WTC11 (cell line): ENCODE data around the gene KXD1.

Experiments
- CBFB ChIP-seq: sonication (generic); formaldehyde crosslinking; IDR thresholded peaks from 2 replicates; pipeline ENCODE4 v1.8.1; 2022; ENCODE audit warnings: mild to moderate bottlenecking, low read depth, missing genetic modification reagents
- CREM ChIP-seq: sonication (generic); formaldehyde crosslinking; IDR thresholded peaks from 2 replicates; pipeline ENCODE4 v1.8.1; 2022; ENCODE audit warnings: mild to moderate bottlenecking, missing genetic modification reagents, moderate library complexity
- MAX ChIP-seq: sonication (generic); formaldehyde crosslinking; IDR thresholded peaks from 2 replicates; pipeline ENCODE4 v1.8.0; 2022; ENCODE audit warnings: mild to moderate bottlenecking, missing genetic modification reagents
- NFATC4 ChIP-seq: fragments of 250-450 bp; sonication (Bioruptor Pico); IDR thresholded peaks from 2 replicates; pipeline ENCODE4 v1.9.0; 2021; ENCODE audit warnings: mild to moderate bottlenecking
- NFYB ChIP-seq: sonication (generic); formaldehyde crosslinking; conservative IDR thresholded peaks from 2 replicates; pipeline ENCODE4 v1.8.0; 2022; ENCODE audit warnings: low read depth, missing genetic modification reagents
- NR1H2 ChIP-seq: sonication (generic); formaldehyde crosslinking; IDR thresholded peaks from 2 replicates; pipeline ENCODE4 v1.9.0; 2021; ENCODE audit warnings: mild to moderate bottlenecking, moderate library complexity, missing genetic modification reagents
- NR3C1 ChIP-seq: sonication (generic); formaldehyde crosslinking; conservative IDR thresholded peaks from 2 replicates; pipeline ENCODE4 v1.8.1; 2023; ENCODE audit warnings: low read depth, mild to moderate bottlenecking, missing genetic modification reagents
- ZNF232 ChIP-seq: sonication (generic); formaldehyde crosslinking; IDR thresholded peaks from 2 replicates; pipeline ENCODE4 v1.8.0; 2022; ENCODE audit warnings: mild to moderate bottlenecking, missing genetic modification reagents
- ZNF281 ChIP-seq: sonication (generic); formaldehyde crosslinking; IDR thresholded peaks from 2 replicates; pipeline ENCODE4 v1.8.0; 2023; ENCODE audit warnings: mild to moderate bottlenecking, missing genetic modification reagents
- ZNF416 ChIP-seq: fragments of 250-450 bp; sonication (Bioruptor Pico); IDR thresholded peaks from 2 replicates; pipeline ENCODE4 v1.9.0; 2021; ENCODE audit warnings: mild to moderate bottlenecking, inconsistent platforms
- ZNF512 ChIP-seq: sonication (generic); formaldehyde crosslinking; IDR thresholded peaks from 2 replicates; pipeline ENCODE4 v1.8.1; 2022; ENCODE audit warnings: missing genetic modification reagents, borderline replicate concordance
- TF ChIP-seq, protein P1 (sequence below): fragments of 200-600 bp; IDR thresholded peaks from 2 replicates; pipeline ENCODE4 v1.8.0; 2022; ENCODE audit warnings: antibody characterized with exemption
- TF ChIP-seq, protein P2 (sequence below): fragments of 250-450 bp; sonication (Bioruptor Pico); IDR thresholded peaks from 2 replicates; pipeline ENCODE4 v1.9.0; 2021; ENCODE audit warnings: moderate library complexity, mild to moderate bottlenecking, inconsistent platforms, borderline replicate concordance

- no peak for TF ChIP-seq ZNF416 (CRISPR knock-in tag)
- TF ChIP-seq, protein P1, sequence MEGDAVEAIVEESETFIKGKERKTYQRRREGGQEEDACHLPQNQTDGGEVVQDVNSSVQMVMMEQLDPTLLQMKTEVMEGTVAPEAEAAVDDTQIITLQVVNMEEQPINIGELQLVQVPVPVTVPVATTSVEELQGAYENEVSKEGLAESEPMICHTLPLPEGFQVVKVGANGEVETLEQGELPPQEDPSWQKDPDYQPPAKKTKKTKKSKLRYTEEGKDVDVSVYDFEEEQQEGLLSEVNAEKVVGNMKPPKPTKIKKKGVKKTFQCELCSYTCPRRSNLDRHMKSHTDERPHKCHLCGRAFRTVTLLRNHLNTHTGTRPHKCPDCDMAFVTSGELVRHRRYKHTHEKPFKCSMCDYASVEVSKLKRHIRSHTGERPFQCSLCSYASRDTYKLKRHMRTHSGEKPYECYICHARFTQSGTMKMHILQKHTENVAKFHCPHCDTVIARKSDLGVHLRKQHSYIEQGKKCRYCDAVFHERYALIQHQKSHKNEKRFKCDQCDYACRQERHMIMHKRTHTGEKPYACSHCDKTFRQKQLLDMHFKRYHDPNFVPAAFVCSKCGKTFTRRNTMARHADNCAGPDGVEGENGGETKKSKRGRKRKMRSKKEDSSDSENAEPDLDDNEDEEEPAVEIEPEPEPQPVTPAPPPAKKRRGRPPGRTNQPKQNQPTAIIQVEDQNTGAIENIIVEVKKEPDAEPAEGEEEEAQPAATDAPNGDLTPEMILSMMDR = no peak
- no peak for TF ChIP-seq ZNF232
- TF ChIP-seq CREM = no peak
- TF ChIP-seq NR1H2 (CRISPR knock-in tag) = no peak
- TF ChIP-seq ZNF281 (CRISPR knock-in tag) = no peak
- no peak for TF ChIP-seq NR3C1
- no peak for TF ChIP-seq NFATC4 (CRISPR knock-in tag)
- no peak for TF ChIP-seq CBFB (CRISPR knock-in tag)
- TF ChIP-seq, protein P2, sequence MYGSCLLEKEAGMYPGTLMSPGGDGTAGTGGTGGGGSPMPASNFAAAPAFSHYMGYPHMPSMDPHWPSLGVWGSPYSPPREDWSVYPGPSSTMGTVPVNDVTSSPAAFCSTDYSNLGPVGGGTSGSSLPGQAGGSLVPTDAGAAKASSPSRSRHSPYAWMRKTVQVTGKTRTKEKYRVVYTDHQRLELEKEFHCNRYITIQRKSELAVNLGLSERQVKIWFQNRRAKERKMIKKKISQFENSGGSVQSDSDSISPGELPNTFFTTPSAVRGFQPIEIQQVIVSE (CRISPR knock-in tag) = no peak
- no peak for TF ChIP-seq MAX
- no peak for TF ChIP-seq ZNF512 (CRISPR knock-in tag)
- no peak for TF ChIP-seq NFYB (CRISPR knock-in tag)
Measured at GRCh38 chr19:18587561-18587960, 29.9 kb downstream of the KXD1 start.
